Measurements from ENCODE around the gene DCTD.

The DCTD gene

DNA sequence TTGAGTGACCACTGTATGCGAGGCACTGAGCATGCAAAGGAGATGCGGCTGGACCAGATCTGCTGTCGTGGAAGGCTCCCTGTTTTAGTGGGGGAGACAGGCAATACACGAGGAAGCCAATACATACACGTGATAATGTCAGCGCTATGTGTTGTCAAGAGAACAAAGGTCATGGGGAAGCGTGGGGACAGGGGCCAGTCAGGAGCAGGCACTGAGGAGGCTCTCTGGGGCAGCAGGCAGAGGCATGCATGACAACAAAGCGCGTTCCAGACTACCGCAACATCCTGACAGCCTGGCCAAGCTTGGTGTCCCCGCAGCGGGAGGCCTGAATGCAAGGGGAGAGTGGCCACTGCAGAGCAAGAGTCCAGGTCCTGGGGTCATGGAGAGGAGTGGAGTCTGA lies 61.9 kb downstream of the DCTD start:
- no peak for DNase-seq (ENCODE audit: low read depth, low spot score)
- no peak overlapping the region for H3K4me3 ChIP-seq (ENCODE audit: low read depth, low read length)
- TF ChIP-seq, protein P1, sequence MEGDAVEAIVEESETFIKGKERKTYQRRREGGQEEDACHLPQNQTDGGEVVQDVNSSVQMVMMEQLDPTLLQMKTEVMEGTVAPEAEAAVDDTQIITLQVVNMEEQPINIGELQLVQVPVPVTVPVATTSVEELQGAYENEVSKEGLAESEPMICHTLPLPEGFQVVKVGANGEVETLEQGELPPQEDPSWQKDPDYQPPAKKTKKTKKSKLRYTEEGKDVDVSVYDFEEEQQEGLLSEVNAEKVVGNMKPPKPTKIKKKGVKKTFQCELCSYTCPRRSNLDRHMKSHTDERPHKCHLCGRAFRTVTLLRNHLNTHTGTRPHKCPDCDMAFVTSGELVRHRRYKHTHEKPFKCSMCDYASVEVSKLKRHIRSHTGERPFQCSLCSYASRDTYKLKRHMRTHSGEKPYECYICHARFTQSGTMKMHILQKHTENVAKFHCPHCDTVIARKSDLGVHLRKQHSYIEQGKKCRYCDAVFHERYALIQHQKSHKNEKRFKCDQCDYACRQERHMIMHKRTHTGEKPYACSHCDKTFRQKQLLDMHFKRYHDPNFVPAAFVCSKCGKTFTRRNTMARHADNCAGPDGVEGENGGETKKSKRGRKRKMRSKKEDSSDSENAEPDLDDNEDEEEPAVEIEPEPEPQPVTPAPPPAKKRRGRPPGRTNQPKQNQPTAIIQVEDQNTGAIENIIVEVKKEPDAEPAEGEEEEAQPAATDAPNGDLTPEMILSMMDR (IDR thresholded peaks at IDR 0.05; ENCODE audit: low read depth, low read length): no peak
- in situ Hi-C loops (cut with HindIII; ENCODE audit: low sequenced_read_pairs): no loop called here

DNA sequence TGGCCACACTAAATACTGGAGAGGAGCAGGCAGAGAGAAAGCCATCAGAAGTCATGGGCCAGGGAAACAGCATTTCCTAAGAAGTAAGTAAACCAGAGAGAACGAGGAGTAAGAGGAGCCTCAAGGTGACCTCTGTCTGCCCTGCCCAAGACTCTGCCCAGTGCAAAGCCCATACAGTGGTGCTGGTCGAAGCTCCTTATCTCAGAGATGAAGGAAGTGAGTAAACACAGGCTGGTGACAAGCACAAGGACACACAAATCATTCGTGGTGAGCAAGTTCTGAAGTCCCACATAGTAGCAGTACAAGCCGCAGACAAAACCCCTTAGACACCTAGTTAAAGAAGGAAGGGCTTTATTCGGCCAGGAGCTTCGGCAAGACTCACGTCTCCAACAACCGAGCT lies 62.7 kb downstream of the DCTD start:
- TF ChIP-seq, protein P1 (IDR thresholded peaks at IDR 0.05; ENCODE audit: low read depth, low read length): no peak
- H3K4me3 ChIP-seq (ENCODE audit: low read depth, low read length): no peak overlapping the region
- in situ Hi-C loops (cut with HindIII; ENCODE audit: low sequenced_read_pairs): no loop called here
- no peak for DNase-seq (ENCODE audit: low read depth, low spot score)

DNA sequence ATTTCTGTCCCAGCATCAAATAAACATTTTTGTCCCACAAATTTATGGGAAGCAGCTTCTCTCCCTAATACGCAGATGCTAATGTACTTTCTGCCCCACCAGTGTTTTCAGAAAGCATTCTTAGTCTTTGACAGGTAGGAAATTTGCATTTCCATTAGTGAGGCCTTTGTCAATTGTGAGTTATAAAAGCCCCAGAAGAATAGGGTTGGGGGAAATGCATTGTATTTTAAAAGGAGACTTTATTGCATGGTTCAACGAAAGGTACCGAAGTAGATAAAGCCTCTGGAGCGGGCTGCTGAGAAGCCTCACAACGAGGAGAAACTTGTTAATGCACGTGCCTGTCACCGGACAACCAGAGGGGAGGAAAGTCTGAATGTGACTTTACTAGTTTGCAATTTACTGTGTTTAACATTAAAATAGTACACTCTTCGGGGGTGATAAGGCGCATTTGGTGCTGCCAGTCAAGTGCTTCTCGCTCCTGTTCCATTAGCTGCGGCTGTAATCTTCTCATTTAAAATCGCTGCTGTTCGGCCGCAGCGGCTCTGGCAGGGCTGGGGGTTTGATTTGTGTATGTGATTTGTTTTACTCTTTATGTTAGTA lies 63.4 kb downstream of the DCTD start:
- H3K4me3 ChIP-seq (ENCODE audit: low read depth, low read length): no peak overlapping the region
- DNase-seq (ENCODE audit: low read depth, low spot score): no peak
- TF ChIP-seq, protein P1 (IDR thresholded peaks at IDR 0.05; ENCODE audit: low read depth, low read length): no peak
- in situ Hi-C loops (cut with HindIII; ENCODE audit: low sequenced_read_pairs): no loop called here

DNA sequence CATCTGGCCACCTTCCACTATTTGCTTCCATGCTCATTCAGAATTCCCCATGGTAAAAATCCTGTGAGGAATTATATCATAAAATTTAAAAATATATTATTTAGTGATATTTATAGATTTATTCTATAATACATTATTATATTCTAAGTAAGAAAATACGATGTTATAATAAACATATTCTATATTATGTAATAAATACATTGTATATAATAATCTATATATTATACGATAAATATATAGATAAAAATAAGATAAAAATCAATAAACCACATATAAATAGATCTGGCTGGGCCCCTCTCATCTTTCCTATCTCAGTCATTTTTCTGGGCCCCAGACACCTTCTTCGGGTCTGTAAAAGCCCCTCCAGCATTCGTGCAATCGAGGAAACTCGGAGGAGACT lies 68.5 kb downstream of the DCTD start:
- TF ChIP-seq, protein P1 (IDR thresholded peaks at IDR 0.05; ENCODE audit: low read depth, low read length): no peak

DNA sequence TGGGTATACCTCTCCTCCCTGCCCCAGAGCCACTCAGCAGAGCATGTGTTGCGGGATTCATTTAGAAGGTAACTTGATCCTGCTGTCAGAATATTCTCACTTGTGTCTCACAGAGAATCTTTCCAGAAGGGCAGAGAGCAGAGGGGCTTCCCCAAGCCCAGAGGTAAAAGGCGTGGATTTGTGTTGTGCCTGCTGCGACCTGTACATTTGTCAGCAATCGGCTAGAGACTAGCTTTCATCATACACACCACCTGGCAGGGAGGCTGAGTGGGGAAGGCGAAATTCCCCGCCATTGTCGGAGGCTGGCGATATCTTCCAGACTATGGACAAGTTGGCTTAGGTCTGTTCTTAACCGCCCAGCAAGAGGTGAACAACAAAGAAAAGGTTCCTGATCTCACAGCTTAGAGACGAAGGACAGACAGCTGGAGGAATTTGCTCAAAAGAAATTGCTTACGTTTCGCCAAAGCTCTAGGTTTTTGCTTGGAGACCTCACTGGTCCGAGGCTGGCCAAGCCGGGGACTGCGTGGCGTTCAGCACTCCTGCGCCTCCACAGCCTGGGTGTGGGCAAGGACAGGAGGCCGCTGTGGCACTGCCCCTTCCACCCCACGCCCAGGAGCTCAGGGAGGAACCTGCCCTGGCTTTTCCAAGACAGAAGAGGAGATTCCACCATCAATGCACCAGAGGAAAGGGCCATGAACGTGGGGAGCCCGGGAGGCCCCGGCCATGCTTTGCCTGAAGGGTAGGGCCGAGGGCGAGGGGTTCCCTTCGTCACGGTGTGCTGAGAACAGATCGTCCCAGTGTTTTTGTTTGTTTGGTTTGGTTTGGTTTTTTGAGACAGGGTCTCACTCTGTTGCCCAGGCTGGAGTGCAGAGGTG lies 69.4 kb downstream of the DCTD start:
- TF ChIP-seq, protein P1 (IDR thresholded peaks at IDR 0.05; ENCODE audit: low read depth, low read length): no peak
- DNase-seq (ENCODE audit: low read depth, low spot score): no peak
- in situ Hi-C loops (cut with HindIII; ENCODE audit: low sequenced_read_pairs): no loop called here
- no peak overlapping the region for H3K4me3 ChIP-seq (ENCODE audit: low read depth, low read length)

More for the DNA sequence above, 68.5 kb downstream of the DCTD start:
- DNase-seq (ENCODE audit: low read depth, low spot score): no peak
- H3K4me3 ChIP-seq (ENCODE audit: low read depth, low read length): no peak overlapping the region
- in situ Hi-C loops (cut with HindIII; ENCODE audit: low sequenced_read_pairs): no loop called here

DNA sequence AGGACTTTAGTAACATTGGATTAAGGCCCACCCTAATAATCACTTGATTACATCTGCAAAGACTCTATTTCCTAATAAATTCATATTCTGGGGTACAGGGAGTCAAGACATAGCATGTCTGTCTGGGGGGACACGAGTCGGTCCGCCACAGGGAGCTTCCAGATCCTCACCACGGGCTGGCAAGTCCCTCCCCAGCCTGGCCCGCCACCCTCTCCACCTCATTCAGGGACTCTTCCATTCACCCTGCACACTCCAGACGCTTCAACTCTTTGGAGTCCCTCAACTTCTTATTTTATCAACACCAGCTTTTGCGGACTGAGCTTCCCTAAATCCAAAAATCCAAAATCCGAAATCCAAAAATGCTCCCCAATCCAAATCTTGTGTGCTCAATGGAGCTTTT lies 71.2 kb downstream of the DCTD start:
- in situ Hi-C loops (cut with HindIII; ENCODE audit: low sequenced_read_pairs): no loop called here
- TF ChIP-seq, protein P1 (IDR thresholded peaks at IDR 0.05; ENCODE audit: low read depth, low read length): no peak
- no peak overlapping the region for H3K4me3 ChIP-seq (ENCODE audit: low read depth, low read length)
- DNase-seq (ENCODE audit: low read depth, low spot score): no peak

All from astrocyte of the spinal cord (primary cell).